GM19463 (cell line): ENCODE measurements around the gene OSM.

Experiments
- ATAC-seq: cut with Tn5 transposase; IDR thresholded peaks from one replicate; pipeline ENCODE4 v1.9.1; 2021; ENCODE audit warnings: mild to moderate bottlenecking, moderate library complexity; ENCODE audit not compliant: unreplicated experiment

The OSM gene

DNA sequence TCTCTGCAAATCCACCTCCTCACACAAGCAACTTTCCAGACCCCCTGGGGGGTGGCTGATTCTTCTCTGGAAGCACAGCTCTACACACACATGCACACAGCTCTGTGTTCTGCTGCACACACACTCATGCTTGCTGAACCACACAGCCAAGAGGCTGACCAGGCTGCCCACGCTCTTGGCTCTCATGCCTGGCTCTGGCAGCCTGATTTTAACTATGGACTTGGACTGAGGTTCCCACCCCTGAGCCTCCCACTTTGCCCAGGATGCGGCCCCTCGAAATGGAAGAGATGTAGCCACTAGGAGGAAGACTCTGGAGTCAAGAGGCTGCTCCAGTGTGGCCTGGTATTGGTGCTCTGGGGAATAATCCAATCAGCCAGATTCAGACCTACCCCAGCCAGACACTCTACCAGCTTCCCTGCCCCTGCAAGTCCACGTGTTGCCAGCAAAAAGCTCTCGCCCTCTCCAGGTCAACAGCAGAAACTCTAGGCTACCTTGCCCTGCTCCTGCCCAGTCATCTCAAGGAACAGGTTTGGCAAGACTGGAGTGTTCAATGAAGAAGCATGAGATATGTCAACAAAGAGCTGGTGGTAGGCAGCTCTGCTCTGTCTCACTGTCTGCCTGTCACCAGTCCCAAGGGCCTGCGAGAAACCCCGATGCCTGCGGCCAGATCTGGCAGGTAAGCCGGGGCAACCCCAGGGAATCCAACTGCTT is 31.5 kb upstream of the OSM start:
- ATAC-seq, result no peak

DNA sequence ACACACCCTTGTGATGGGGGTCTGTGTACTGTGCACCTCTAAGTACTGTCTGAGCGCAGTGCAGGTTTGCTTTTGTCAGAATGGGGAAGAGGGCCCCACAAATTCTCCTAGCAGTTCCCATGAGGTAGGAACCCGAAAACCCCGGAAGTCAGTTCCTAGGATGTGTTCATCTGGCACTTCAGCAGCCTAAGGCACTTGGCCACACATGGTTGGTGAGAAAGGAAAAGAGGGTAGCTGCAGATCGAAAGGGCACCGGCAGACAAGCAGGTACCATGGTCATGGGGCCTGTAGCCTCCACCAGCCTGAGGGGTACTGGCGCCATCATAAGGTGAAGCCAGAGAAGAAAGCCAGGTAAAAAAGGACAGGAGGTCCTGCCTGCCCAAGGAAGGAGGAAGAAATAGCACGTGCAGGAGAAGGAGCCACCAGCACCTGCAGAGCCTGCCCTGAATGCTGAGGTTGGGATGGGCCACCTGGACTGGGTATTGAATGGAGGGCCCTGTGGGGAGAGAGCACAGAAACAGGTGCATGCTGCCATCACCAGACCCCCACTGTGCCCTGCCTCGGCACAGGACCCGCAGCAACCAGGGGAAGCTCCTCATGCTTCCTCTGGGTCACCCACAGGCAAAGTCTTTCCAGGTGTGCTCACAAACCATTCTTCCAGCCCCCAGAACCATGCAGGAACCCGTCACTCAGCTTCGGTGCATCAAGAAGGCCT is 30.8 kb upstream of the OSM start:
- ATAC-seq, result no peak

- no peak for ATAC-seq
Measured at GRCh38 chr22:30296833-30297232, 30.2 kb upstream of the OSM start.

DNA sequence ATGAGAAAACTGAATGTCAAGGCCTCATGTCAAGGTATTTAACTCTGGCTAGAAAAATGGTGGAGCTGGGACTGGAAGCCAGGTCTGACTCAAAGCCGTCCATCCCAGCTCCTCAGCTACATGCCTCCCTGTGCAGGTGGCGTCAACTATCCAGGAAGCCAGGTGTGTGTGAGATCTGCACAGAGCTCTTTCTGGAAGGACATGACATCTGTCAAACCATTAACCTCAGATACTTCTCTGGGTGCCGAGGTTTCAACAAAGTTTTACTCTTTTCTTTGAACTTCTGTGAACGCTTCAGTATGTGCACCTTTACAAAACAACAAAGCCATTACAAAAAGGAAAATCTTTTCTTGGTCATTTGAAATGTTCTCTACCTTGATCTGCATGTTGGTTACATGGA is 29.7 kb upstream of the OSM start:
- ATAC-seq, result no peak

DNA sequence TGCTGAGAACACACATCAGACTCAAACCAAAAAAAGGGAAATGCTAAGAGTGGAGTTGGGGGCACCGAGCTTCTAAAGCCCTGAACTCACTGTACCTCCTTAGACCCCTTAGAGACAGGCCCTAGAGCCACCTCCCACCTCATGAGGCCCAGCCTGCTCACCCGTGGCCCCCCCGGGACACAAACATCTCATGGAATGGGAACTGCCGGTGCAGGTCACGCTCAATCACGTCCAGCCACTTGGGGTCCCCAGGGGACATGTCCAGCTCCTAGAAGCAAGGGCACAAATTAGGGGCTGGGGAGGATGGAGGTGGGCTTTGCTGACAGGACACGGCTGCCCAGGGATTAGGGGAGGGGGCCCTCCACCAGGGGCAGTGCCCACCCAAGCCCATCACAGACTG is 28.9 kb upstream of the OSM start:
- ATAC-seq, result no peak

GRCh38 chr22:30294830-30295229 is 28.2 kb upstream of the OSM start:
- ATAC-seq, result no peak

GRCh38 chr22:30294066-30294465 is 27.4 kb upstream of the OSM start:
- no peak for ATAC-seq

DNA sequence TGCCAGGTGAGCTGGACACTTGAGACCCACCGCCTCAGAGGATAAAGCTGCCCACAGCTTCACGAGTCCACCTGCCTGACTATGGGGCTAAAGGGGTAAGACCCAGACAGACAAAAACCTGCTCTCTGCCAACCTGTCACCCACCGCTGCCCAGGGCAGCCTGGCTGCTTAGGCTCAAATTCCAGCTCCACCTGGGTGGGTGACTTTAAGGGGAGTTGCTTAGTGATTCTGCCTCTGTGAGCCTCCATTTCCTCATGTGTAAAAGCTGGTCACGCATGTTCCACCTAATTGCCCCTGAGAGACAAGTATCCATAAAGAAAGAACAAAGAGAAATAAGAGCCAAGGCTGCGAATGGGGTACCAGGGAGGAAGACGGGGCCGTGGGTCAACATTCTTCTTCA is 26.4 kb upstream of the OSM start:
- ATAC-seq, result no peak

- no peak for ATAC-seq
Measured at GRCh38 chr22:30292069-30292970, 25.7 kb upstream of the OSM start.

DNA sequence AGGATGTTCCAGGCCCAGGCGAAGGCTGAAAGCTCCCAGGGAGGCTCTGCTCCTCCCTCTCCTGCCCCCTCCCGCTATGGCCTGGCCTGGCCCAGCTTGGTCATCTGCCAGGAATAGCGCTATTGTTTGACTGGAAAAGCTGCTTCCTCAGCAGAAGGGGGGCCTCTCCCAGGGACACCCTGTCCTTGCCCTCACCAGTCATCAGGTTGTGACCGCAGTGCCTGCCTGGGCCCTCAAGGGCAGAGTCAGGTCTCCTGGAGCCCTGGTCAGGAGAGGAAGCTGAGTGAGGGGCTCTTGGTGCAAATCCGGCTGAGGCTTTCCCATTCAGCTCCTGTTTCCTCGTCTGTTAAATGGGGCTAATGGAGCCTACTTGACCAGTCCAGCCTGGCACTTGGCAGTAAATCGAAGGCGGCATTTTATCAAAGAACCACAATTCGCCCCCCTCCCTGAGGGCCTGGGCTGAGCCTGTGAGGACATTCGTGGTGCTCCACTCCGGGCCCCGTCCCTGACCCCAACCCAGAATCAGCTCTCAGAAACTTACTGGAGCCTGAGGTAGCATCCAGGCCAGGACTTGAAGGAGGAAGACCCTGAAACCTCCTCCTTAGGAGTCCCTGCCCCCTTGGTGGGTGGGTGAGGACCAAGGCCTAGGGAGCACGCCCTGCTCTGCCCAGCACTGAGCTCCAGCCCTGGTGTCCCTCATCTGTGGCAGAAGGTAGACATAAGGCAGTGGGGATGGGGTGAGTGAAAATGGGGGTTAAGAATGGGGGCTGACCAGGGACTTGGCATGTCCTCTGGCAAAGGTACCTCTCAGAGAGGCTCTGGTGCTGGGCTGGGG is 24.6 kb upstream of the OSM start:
- ATAC-seq, result no peak

GRCh38 chr22:30290342-30291057 is 23.8 kb upstream of the OSM start:
- no peak for ATAC-seq

- peak; percentile 11 for ATAC-seq
Measured at GRCh38 chr22:30289980-30290313, 23.3 kb upstream of the OSM start.

GRCh38 chr22:30289141-30289979 is 22.7 kb upstream of the OSM start, which contains the start of gene CASTOR1:
CASTOR1 (minus strand) TSS chr22:30289505; CDS start chr22:30289497, 8 bp downstream.
- ATAC-seq, result peak; percentile 66

DNA sequence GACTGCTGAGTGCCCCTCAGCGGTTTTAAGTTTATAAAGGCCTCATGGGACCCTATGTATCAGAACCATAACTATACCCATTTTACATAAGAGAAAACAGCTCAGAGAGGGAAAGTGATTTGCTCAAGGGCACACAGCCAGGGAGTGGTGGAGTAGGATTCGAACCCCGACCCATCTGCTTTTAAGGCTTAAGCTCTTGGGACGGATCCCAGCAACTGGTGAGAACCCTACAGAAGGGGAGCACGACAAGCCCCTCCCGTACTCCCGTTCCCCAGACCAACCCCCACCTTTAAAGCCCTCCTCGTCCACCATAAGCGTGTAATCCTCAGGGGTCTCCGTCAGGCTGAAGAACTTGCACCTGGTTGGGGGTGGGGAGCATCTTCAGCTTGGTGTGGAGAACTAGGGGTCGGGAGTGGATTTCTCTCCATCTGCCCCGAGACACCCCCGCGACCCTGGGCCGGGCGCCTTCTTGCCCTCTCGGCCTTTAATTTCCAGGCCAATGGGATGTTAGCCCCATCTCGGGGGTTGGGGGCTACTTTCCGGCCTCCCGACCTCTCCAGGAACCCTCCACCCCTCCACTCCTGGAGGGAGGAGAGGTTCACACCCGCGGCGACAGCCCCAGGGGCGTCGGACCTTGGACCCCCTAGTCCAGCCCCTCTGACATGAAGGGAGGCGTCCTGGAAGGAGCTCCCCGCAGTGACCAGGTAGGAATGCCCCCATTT is 21.9 kb upstream of the OSM start:
- no peak for ATAC-seq

DNA sequence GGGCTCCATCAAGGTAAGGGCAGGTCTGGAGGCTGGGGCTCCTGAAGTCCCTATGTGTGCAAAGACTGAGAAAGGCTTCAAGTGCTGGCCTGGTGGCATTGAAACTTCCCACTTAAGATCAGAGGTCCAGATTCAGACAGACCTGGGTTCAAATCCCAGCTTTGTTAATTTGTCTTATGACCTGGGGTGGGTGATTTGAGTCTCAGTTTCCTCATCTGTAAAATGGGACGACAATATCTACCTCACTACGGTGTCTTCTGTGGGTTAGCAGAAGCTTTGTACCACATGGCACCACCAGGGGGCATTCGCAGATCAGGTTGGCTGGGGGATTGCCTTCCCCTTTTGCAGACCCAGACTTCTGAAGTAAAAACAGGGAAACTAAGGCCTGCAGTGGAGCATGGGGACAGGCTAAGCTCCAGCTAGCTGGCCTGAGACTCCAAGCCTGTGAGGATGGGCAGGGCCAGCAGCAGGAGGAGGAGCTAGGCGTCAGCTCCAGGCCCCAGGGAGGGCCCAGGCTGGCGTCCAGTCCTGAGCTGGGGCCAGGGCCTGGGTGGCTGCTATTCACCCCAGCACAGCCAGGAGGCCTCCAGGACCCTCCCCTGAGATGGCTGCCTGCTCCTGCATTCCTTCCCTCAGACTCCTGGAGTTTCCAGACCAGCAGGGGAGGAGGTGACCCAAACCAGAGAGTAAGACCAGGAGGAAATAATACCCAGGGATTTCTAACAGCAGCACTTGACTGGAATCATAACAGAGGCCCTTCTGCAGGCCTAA is 21.2 kb upstream of the OSM start:
- ATAC-seq, result no peak

DNA sequence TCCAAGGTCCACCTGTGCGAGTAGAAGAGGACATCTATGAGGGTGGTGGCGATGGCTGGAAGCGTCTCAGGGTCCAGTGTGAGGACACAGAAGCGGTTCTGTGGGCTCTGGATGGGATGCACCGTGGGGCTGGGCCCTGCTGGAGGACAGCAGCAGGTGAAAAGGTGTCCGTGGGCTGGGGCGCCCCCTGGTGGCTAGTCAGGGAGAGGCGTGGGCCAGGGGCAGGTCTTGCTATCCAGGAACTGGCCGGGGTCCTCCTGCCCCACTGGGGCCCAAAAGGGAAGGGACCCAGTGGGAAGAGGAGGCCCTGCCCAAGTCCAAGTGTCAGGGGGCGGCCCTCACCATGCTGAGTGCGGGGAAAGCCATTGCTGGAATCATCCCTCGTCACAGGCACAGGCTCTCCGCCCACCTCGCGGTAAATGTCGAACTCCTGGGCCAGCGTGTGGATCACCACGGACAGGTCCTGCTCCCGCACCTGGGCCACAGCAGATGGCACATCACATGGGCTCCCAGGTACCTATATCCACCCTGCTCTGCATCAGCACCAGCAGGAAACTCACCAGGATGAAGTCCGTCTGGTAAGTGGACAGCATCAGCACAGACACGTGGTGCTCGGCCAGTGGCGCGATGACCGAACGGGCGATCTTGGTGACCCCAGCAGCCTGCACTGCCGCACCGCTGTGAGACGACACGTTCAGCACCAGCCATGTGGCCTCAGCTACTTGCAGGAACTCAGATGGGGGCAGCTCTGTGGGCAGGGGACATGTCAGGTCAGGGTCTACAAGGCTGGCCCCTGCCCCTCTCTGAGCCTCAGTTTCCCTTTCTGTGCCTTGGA is 20.4 kb upstream of the OSM start:
- ATAC-seq, result no peak

DNA sequence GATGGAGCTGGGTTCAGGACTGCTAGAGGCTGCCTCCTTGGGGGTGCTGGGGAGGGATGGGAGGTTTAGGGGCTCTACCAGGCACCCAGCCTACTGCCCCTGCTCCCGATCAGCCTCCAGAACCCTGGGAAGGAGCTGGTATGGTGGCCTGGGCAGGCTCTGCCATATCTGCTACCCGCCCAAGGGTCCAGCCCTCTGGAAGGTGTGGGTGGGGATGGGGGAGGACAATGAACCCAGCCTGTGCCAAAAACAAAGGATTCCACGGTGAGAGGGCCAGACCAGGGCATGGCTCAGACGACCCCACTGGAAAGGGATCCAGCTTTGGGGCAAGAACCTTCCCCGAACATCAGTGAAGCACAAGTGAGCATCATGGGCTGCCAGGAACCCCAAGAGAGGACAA is 19.7 kb upstream of the OSM start:
- ATAC-seq, result no peak
